Activated T-helper 2 cell treated with anti-CD3 and anti-CD28 coated beads, Interferon-gamma antibody, Interleukin-2, Interleukin-4, amounts not matched to agents 10 μg/mL and 5 μg/mL and 100 μg/mL, durations not matched to agents 14 hours and 24 hours and 36 hours (primary cell): ENCODE results near the gene MAP2K5. TPM values are rescaled to one million over a fixed set of nuclear protein-coding genes. Genes with fewer than 3 reads are reported as not detected.

Source experiments
- DNase-seq: peaks from one replicate; pipeline ENCODE4 v3.0.0; 2021; ENCODE audit warnings: low spot score
- H3K27ac Mint-ChIP-seq: one replicate; pipeline ENCODE4 v1.8.0; 2021; ENCODE audit warnings: mixed read lengths
- H3K27me3 Mint-ChIP-seq: one replicate; pipeline ENCODE4 v1.8.0; 2021; ENCODE audit warnings: low read depth, mixed read lengths
- H3K36me3 Mint-ChIP-seq: one replicate; pipeline ENCODE4 v1.8.0; 2021; ENCODE audit warnings: low read depth, mixed read lengths
- H3K4me1 Mint-ChIP-seq: one replicate; pipeline ENCODE4 v1.8.0; 2021; ENCODE audit warnings: low read depth, mixed read lengths
- H3K4me3 Mint-ChIP-seq: one replicate; pipeline ENCODE4 v1.8.0; 2021; ENCODE audit warnings: low read depth, mild to moderate bottlenecking, moderate library complexity, mixed read lengths
- H3K9me3 Mint-ChIP-seq: one replicate; pipeline ENCODE4 v1.8.0; 2021; ENCODE audit warnings: mixed read lengths
- intact Hi-C: fragments of 100-400 bp; cut with micrococcal nuclease; formaldehyde crosslinking; loops from one replicate; pipeline ENCODE4 v1.15.1; 2023
- total RNA-seq: library from RNA; stranded (reverse); gene quantifications from 2 replicates; pipeline ENCODE4 v1.2.3, GENCODE V29; 2022

MAP2K5 gene
- total RNA-seq, 1 donor from 2014 or later, result 25.9 TPM

DNA sequence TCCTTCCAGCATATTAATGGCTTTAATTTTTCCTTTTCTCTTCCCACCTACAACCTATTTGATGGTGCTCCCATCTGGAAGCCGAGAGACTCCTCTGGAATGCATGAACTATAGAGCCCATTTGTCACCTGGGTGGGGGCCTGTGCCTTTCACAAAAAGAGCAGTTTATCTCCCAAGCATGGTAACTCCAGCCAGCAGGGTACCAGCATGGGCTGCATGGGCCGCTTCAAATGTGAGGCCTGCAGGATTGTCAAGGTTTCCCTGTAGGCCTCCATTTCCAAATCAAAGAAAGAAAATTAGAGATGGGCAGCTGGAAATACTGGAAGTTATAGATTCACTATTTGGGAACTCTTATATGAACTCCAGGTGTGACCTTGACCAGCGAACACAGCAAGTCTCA, 232.1 kb downstream of the MAP2K5 start:
- Mint-ChIP-seq H3K36me3 (no peaks in the 10 kb centered on the region), H3K4me1 (no peaks in the 10 kb centered on the region), H3K27me3 (no peaks in the 10 kb centered on the region), H3K4me3 (no peak overlapping the region), H3K27ac (no peak overlapping the region), H3K9me3 (no peaks in the 10 kb centered on the region)
- DNase-seq, result no peak
- intact Hi-C loops, result no loop called here

GRCh38 chr15:67775250-67775649, 232.7 kb downstream of the MAP2K5 start:
- no peaks in the 10 kb centered on the region for H3K36me3 Mint-ChIP-seq
- intact Hi-C loops, result no loop called here
- H3K27ac Mint-ChIP-seq, result no peak overlapping the region
- no peak for DNase-seq
- H3K9me3 Mint-ChIP-seq, result no peaks in the 10 kb centered on the region
- H3K4me3 Mint-ChIP-seq, result no peak overlapping the region
- no peaks in the 10 kb centered on the region for H3K4me1 Mint-ChIP-seq
- no peaks in the 10 kb centered on the region for H3K27me3 Mint-ChIP-seq

- no peak for DNase-seq
- Mint-ChIP-seq H3K36me3 (no peaks in the 10 kb centered on the region), H3K4me1 (no peaks in the 10 kb centered on the region), H3K9me3 (no peaks in the 10 kb centered on the region), H3K4me3 (no peak overlapping the region), H3K27ac (no peak overlapping the region), H3K27me3 (no peaks in the 10 kb centered on the region)
- intact Hi-C loops, result no loop called here
These were observed 233.5 kb downstream of the MAP2K5 start for GRCh38 chr15:67775998-67776397.

DNA sequence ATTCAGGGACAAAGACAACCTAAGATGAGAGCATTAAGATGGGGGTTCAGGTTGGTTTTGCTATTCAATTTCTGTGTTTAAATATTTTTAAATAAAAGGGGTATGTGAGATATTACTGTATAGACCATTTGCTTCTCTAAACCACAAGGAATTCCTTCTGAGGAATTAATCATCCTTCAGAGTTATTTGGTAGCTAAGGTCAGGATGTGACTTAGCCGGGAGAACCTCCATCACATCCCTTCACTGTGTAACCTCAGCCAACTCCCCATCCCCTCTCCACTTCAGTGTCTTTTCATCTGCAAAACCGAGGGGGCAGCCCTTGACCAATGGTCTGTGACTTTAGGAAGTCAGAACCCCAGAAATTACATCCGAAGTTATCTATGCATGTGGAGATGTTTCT, 234.1 kb downstream of the MAP2K5 start:
- no peak overlapping the region for H3K27ac Mint-ChIP-seq
- no peaks in the 10 kb centered on the region for H3K4me1 Mint-ChIP-seq
- no peaks in the 10 kb centered on the region for H3K27me3 Mint-ChIP-seq
- no peaks in the 10 kb centered on the region for H3K36me3 Mint-ChIP-seq
- DNase-seq, result no peak
- H3K4me3 Mint-ChIP-seq, result no peak overlapping the region
- no peaks in the 10 kb centered on the region for H3K9me3 Mint-ChIP-seq
- intact Hi-C loops, result no loop called here

- Mint-ChIP-seq H3K27ac (no peak overlapping the region), H3K4me3 (no peak overlapping the region)
These were observed 234.6 kb downstream of the MAP2K5 start for GRCh38 chr15:67777071-67777470.

DNA sequence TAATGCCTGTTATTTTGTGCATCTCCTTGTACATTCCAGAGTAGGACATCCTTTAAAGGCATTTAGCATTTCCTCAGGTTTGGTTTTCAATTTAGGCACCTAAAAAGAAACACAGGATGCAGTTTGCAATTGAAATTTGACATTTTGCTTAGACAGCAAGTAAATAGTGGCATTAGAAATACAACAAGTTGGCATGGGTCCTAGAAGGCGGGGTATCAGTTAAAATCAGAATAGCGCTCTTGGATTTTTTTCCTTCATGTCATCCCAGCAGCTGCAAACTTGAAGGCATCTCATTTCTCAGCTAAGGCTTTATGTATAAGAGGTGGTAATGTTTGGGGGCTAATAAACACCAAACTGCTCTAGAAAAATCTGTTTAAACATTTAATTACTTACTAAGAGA, 235.3 kb downstream of the MAP2K5 start:
- no peak overlapping the region for H3K4me3 Mint-ChIP-seq
- no peaks in the 10 kb centered on the region for H3K27me3 Mint-ChIP-seq
- H3K27ac Mint-ChIP-seq, result no peak overlapping the region
- no peaks in the 10 kb centered on the region for H3K36me3 Mint-ChIP-seq
- no peaks in the 10 kb centered on the region for H3K4me1 Mint-ChIP-seq
- H3K9me3 Mint-ChIP-seq, result no peaks in the 10 kb centered on the region
- intact Hi-C loops, result no loop called here
- no peak for DNase-seq

More at GRCh38 chr15:67777071-67777470, 234.6 kb downstream of the MAP2K5 start:
- no peaks in the 10 kb centered on the region for H3K4me1 Mint-ChIP-seq
- no peaks in the 10 kb centered on the region for H3K9me3 Mint-ChIP-seq
- intact Hi-C loops, result no loop called here
- no peak for DNase-seq
- no peaks in the 10 kb centered on the region for H3K27me3 Mint-ChIP-seq
- no peaks in the 10 kb centered on the region for H3K36me3 Mint-ChIP-seq

DNA sequence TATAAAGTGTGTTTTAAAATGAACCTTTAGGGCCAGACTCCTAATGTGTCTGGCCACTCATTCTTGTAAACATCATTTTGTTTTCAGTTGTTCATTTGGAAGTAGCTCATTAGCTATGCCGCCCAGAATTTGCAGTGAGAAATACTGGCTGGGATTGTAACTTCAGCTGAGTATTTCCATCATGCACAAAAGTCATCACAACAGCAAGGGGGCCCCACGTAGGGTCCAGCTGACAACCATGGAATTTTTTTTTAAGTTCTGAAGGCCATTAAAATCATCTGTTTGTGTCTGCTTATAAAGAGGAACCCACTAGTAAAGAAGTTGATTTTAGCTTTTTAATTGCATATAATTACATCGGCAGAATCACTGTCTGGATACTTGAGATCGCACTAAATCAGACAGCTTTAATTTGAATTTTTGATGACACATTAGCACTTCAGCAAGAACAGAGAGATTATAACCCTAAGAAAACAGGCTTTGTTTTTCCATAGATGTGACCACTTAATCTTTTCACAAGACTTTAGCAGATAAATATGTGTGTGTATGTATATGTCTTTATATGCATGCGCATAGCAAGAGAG, 236.6 kb downstream of the MAP2K5 start:
- H3K4me3 Mint-ChIP-seq, result no peak overlapping the region
- H3K36me3 Mint-ChIP-seq, result peaks cover 5% of the 10 kb centered on the region
- peaks cover 10% of the 10 kb centered on the region for H3K4me1 Mint-ChIP-seq
- no peaks in the 10 kb centered on the region for H3K9me3 Mint-ChIP-seq
- no peak for DNase-seq
- H3K27ac Mint-ChIP-seq, result no peak overlapping the region
- intact Hi-C loops, result no loop called here
- H3K27me3 Mint-ChIP-seq, result no peaks in the 10 kb centered on the region

- H3K4me3 Mint-ChIP-seq, result no peak overlapping the region
- peaks cover 16% of the 10 kb centered on the region for H3K4me1 Mint-ChIP-seq
- intact Hi-C loops, result no loop called here
- no peaks in the 10 kb centered on the region for H3K9me3 Mint-ChIP-seq
- H3K27me3 Mint-ChIP-seq, result no peaks in the 10 kb centered on the region
- peaks cover 5% of the 10 kb centered on the region for H3K36me3 Mint-ChIP-seq
- DNase-seq, result no peak
- no peak overlapping the region for H3K27ac Mint-ChIP-seq
These were observed 237.1 kb downstream of the MAP2K5 start for GRCh38 chr15:67779549-67780111.

GRCh38 chr15:67781061-67781460, 238.6 kb downstream of the MAP2K5 start:
- H3K27ac Mint-ChIP-seq, result no peak overlapping the region
- no peak overlapping the region for H3K4me3 Mint-ChIP-seq
- no peak for DNase-seq
- intact Hi-C loops, result no loop called here
- H3K36me3 Mint-ChIP-seq, result peaks cover 5% of the 10 kb centered on the region
- peaks cover 19% of the 10 kb centered on the region for H3K4me1 Mint-ChIP-seq
- no peaks in the 10 kb centered on the region for H3K9me3 Mint-ChIP-seq
- H3K27me3 Mint-ChIP-seq, result no peaks in the 10 kb centered on the region

GRCh38 chr15:67781907-67782690, 239.6 kb downstream of the MAP2K5 start:
- Mint-ChIP-seq H3K27me3 (no peaks in the 10 kb centered on the region), H3K9me3 (no peaks in the 10 kb centered on the region), H3K4me1 (peaks cover 19% of the 10 kb centered on the region), H3K36me3 (peaks cover 5% of the 10 kb centered on the region), H3K4me3 (no peak overlapping the region), H3K27ac (no peak overlapping the region)
- DNase-seq, result no peak
- intact Hi-C loops, result no loop called here

DNA sequence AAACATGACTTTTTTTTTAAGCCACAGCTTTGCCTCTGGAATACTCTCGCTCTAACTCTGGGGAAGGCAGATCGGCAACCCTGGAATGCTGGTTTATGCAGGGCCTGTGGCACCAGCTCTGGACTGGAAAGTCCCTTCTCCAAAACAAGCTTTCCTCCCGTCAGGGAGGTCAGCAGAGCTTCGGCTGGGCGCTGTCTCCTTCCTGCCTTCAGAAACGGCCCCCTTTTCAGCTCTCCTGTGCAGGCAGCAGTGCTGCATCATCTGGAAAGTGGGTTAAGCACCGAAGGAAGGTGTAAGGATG, 240.1 kb downstream of the MAP2K5 start:
- H3K4me3 Mint-ChIP-seq, result no peak overlapping the region
- no peak for DNase-seq
- intact Hi-C loops, result no loop called here
- H3K36me3 Mint-ChIP-seq, result peaks cover 5% of the 10 kb centered on the region
- H3K27ac Mint-ChIP-seq, result no peak overlapping the region
- H3K9me3 Mint-ChIP-seq, result no peaks in the 10 kb centered on the region
- H3K4me1 Mint-ChIP-seq, result peaks cover 19% of the 10 kb centered on the region
- no peaks in the 10 kb centered on the region for H3K27me3 Mint-ChIP-seq

GRCh38 chr15:67783303-67783702, 240.8 kb downstream of the MAP2K5 start:
- Mint-ChIP-seq H3K4me3 (no peak overlapping the region), H3K27me3 (no peaks in the 10 kb centered on the region), H3K27ac (no peak overlapping the region), H3K36me3 (peaks cover 5% of the 10 kb centered on the region), H3K4me1 (peaks cover 19% of the 10 kb centered on the region), H3K9me3 (no peaks in the 10 kb centered on the region)
- peak; percentile 49 for DNase-seq
- intact Hi-C loops, result no loop called here

GRCh38 chr15:67784090-67784781, 241.7 kb downstream of the MAP2K5 start:
- peaks cover 19% of the 10 kb centered on the region for H3K4me1 Mint-ChIP-seq
- no peaks in the 10 kb centered on the region for H3K27me3 Mint-ChIP-seq
- H3K36me3 Mint-ChIP-seq, result peaks cover 5% of the 10 kb centered on the region
- intact Hi-C loops, result no loop called here
- DNase-seq, result no peak
- H3K27ac Mint-ChIP-seq, result no peak overlapping the region
- no peak overlapping the region for H3K4me3 Mint-ChIP-seq
- H3K9me3 Mint-ChIP-seq, result no peaks in the 10 kb centered on the region
